GF-D8 (cell line): ENCODE results near the gene PUS1.
"Not testable (repeated sequence)": the region's sequence is repeated elsewhere in the genome, so short reads cannot be mapped to it uniquely, and the experiment has no call there.

ENCODE experiments used
- DNase-seq: peaks from one replicate; lab custom pipeline; 2025; lab: John Stamatoyannopoulos, UW

PUS1 gene

DNA sequence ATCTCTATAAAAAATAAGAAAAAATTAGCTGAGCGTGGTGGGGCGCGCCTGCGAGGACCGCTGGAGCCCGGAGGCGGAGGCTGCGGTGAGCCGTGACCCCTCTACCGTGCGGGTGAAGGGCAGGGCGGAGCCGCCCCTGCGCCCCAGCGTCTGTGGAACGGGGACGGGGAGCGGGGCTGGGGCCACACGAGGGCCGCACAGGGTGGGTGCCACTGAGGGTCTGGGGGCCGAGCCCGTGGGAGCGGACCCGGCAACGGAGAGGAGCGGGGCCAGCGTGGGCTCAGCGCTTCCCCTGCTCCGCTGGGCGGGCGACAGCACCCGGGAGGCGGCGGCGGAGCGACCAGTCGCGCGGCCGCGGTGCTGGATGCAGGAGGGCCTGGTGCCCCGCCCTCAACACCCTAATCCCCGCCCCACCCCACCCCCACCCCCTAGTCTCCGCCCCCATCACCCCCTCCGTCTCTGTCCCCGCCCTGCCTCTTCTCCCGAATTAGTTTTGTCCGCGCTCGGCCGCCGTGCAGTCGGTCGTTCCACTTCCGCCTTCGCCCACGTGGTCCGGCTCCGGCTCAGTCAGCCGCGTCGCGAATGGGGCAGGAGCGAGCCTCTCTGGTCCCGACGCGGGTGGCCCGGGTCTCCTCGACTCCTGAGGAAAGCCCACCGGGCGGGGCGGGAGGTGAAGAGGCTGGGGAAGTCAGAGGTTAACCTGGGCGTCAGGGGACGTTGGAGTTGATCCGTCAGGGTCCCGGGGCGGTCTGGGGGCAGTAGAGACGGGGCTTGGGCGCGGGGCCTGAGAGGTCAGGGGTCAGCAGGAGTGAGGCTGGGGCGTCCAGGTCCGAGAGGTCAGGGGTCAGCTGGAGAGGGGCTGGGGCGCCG is at the start of gene PUS1:
PUS1 (plus strand) TSS at position 566 of the 870 bp plus-strand sequence. CDS start 447 bp downstream, outside the sequence.
- DNase-seq = peak; percentile 66

DNA sequence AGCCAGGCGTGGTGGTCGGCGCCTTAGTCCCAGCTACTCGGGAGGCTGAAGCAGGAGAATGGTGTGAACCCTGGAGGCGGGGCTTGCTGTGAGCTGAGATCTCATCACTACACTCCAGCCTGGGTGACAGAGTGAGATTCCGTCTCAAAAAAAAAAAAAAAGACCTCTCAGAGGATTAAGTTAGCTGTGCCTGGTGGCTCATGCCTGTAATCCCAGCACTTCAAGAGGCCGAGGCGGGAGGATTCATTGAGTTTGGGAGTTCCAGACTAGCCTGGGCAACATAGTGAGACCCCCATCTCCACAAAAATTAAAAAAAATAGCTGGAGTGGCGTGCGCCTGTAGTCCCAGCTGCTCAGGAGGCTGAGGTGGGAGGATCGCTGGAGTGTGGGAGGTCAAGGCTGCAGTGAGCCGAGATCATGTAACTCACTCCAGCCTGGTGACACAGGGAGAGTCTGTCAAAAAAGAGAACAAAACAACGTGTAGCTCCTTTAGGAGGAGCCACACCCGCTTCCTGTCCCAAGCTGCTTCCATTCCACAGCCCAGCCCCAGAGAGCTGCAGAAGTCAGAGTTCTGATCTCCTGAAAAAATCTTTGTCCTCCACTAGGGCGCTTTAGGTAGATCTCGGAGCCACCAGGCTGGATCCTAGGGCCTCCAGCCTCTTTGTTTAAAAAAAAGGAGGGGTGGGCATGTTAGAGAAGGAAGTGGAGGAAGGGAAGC is 46.1 kb upstream of the PUS1 start:
- no peak for DNase-seq

DNA sequence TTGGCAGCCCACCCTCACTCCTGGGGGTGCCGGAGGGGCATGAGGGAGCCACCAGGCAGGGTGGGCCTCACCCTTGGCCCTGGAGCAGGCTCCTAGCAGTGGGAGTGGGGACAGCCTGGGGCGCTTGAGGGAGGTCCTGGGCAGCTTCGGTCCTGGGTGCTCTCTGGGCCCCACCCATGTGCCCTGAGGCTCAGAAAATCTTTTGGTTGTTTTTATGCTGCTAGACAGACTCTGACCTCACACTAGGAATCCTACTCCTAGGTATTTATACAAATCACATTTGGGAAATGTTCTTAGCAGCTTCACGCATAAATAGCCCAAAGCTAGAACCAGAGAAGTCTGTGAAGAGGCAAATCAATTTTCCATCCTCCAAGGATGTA is 45.6 kb upstream of the PUS1 start:
- DNase-seq = no peak

DNA sequence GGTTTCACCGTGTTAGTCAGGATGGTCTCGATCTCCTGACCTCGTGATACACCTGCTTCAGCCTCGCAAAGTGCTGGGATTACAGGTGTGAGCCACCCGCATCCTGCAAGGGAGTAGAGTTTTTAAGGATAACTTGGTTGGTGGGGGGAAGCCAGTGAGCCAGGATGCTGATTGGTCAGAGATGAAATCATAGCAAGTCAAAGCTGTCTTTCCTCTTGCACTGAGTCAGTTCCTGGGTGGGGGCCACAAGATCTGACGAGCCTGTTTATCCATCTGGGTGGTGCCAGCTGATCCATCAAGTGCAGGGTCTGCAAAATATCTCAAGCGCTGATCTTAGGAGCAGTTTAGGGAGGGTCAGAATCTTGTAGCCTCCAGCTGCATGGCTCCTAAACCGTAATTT is 44.0 kb upstream of the PUS1 start:
- not testable (repeated sequence) for DNase-seq

DNA sequence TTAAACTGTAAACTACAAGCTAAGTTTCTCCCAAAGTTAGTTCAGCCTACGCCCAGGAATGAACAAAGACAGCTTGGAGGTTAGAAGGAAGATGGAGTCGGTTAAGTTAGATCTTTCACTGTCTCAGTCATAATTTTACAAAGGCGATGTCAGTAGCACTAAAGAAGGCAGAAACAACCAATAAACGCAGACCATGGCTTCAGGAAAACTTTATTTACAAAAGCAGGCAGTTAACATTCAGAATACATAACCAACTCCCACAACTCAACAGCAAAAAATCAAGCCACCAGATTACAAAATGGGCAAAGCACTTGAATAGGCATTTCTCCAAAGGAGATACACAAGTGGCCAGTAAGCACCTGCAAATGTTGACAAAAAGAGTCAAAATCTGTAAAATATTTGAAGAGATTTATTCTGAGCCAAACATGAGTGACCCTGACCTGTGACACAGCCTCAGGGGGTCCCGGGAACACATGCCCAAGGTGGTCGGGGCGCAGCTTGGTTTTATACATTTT is 43.5 kb upstream of the PUS1 start:
- DNase-seq = no peak

DNA sequence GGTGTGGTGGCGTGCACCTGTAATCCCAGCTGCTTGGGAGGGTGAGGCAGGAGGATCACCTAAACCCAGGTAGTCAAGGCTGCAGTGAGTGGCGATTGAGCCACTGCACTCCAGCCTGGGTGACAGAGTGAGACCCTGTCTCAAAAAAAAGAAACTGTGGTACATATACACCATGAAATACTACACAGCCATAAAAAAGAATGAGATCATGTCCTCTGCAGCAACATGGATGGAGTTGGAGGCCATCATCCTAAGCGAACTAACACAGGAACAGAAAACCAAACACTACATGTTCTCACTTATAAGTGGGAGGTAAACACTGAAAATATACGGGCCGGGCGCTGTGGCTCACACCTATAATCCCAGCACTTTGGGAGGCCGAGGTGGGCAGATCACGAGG is 37.4 kb upstream of the PUS1 start:
- not testable (repeated sequence) for DNase-seq

DNA sequence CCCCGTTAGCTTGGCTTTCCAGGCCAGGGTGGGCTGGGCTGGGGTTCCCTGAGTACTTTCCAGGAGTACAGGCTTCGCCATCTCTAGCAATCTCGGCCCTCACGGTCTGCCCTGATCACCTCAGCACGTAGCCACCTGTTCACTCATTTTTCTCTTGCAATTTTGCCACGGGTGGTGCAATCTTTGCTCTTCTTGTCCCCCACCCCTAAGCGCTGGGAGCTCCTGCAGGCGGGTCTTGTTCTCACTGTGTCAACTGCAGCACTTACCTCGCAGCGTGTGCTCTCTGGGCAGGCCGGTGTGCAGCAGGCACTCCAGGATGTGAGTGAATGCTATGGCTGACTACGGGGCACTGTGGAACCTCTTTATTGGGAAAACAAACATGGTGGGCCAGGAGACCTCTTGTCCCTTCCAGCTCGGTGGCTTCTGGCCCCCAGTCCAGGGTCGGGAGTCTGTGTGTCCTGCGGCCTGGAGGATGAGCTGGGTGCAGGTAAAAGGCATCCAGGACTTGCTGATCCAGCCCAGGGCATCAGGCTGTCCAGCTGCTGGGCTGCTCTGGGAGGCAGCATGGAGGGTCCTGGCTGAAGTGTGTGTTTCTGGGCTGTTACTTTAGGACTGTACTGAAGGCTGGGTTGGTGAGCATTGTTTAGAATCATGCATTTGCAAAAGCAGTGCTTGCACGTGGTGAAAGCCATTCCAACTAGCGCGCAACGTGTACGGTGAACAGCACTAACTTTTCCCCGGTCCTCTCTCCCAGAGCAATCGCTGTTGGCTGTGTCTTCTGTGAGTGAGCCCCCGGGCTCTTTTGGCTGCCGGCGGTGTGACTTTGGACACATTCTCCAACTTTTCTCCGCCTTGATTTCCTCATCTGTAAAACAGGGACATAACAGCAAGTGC is 36.1 kb upstream of the PUS1 start:
- DNase-seq = no peak

DNA sequence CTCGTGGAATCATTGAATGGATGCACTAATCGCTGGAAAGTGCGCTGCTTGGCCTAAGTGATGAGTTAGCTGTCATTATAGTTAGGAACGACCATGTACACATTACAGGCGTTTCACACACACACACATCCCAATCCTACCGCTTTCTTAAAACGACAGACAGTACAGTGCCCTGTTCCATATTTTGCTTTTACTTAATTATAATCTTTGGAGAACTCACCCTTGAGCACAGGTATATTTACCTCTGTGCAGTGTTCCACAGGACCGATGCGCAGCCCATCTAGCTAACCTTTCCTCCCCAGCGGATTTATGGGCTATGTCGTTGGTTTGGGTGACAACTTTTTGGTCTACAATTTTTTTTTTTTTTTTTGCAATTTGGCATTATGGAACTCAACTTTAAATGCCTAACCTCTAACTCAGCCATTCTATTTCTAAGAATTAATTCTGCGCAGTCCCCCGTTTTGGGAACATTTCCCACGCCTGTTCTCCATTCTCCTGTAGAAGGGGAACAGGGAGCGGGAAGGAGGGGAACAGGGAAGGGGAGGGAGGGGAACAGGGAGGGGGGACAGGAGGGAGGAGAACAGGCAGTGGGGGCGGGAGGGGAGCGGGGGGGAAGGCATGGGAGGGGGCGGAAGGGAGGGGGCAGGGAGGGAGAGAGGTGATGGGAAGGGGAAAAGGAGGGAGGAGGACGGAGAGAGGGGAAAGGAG is 35.3 kb upstream of the PUS1 start:
- no peak for DNase-seq

DNA sequence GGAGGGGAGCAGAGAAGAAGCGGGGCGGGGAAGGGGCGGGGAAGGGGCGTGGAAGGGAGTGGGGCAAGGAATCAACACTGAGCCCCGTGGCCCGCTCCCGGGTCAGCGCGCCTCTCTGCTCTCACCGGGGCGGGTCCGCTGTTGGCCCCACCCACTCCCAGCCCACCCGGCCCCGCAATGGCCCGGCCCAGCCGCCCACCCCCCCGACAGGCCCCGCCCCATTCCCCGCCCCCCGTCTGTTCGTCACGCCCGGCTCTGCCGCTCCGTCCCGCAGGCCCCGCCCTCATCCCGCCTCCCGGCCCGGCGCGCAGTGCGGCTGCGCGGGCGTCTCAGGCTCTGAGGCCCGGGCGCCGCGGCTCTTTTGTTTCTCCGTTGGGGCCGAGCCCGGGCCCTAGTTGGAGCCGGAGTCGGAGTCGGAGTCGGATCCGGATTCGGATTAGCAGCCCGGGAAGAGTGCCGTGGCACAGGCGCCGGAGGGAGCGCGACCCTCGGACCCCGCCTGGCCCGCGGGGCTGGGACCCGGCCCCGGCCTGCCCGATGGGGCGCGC is 34.7 kb upstream of the PUS1 start, which contains the start of gene ULK1:
ULK1 (plus strand) TSS at position 310 of the 548 bp plus-strand sequence. CDS start 380 bp downstream, outside the sequence.
- peak; percentile 59 for DNase-seq

DNA sequence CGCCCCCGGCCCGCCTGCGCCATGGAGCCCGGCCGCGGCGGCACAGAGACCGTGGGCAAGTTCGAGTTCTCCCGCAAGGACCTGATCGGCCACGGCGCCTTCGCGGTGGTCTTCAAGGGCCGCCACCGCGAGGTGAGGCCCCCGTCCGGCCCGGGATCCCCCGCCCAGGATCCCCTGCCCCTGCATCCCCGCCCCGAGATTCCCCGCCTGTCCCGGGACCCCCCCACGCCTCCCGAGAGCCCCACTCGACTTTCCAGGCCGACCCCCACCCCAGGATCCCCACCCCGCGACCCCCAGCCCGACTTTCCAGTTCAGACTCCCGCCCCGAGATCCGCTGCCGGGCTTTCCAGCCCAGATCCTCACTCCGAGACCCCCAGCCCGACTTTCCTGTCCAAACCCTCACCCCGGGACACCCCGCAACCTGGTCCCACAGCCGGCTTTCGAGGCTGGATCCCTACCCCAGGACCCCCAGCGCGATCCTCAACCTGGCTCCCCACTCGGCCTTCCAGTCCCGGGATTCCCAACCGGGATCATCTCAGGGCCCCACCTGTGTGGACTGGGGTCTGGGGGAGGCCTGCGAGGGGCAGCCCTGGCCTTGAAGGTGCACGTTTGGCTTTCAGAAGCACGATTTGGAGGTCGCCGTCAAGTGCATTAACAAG is 34.0 kb upstream of the PUS1 start:
- DNase-seq = no peak

DNA sequence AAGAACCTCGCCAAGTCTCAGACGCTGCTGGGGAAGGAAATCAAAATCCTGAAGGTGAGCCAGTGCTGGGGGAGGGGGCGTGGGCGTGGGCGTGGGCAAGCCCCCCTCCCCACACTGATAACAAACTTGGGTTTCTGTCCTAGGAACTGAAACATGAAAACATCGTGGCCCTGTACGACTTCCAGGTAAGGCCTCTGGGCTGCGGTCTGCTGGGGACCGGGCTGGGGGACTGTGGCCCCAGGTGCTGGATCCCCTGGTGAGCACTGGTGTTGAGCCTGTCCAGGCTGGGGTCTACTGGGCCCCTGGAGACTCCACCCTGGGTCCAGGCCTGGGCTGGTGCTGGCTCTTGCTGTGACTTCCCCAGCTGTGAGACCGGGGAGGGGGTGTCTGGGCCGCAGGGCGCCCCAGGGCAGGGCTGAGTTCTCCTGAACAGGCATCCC is 33.4 kb upstream of the PUS1 start:
- no peak for DNase-seq

DNA sequence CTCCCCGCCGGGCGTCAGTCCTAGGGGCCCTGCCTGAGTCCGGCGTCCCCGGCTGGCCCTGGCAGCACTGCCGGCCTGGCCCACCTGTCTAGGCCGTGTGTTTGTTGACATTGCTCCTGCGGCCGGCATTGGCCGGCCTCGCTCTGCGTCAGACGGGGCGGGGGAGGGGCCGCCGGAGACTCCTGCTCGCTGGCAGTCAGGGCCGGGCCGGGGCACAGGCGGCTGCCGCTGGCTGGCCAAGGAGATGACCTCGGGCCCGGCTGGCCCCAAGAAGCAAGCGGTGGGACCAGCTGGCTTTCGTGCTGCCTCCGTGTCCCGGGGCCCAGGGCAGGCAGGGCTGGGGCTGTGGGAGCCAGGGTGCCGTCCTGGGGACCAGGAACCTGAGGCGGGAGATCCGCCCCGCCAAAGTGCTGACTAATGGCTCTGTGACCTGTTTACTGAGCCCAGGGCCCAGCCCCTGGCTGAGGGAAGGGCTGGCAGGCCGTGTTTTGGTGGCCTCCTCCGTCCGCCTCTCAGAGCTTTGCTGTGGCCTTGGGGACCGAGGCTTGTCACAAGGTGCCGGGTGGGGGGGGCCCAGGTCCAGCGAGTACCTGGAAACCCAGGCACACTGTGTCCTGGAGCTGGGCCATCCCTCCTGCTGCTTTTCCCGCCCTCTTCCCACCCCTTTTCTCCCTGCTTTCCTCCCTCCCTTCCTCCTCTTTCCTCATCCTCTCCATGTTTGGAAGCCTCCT is 32.8 kb upstream of the PUS1 start:
- peak; percentile 26 for DNase-seq

DNA sequence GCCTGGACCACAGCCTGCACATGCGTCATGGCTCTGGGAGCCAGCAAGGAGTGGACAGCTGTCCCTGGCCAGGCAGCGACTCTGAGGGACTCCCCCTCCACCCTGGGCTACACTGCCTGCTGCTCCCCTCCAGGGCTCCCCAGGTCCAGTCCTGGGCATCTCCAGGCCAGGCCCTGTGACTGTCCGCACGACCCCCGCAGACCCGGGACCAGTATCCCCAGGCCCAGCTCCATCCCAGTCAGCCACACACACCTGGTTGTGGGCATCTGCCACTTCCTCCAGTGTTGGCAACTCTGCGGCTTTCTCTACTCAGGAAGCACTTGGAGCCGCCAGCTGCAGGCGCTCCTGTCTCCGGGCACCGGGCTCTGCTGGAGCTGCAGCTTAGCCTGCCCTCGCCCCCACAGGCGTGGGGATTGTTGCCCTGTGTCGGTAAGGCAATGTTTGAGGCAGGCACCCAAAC is 32.2 kb upstream of the PUS1 start:
- DNase-seq = peak; percentile 75

DNA sequence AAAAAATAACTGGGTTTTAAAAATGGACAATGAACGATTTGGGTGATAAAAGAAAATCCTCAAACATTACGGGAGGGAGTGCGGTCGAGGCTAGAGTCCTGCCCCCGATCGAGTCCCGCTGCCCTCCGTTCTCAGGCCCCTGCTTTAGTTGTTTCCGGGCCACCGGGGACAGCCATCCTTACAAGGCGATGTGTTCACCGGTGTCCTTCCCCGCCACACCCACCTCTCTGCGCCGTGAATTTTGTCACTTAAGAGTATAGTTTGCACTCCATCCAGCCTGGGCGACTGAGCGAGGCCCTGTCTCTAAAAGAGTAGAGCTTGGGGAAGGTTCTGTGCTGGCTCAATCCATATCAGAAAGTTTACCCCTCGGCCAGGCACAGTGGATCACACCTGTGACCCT is 31.8 kb upstream of the PUS1 start:
- no peak for DNase-seq

DNA sequence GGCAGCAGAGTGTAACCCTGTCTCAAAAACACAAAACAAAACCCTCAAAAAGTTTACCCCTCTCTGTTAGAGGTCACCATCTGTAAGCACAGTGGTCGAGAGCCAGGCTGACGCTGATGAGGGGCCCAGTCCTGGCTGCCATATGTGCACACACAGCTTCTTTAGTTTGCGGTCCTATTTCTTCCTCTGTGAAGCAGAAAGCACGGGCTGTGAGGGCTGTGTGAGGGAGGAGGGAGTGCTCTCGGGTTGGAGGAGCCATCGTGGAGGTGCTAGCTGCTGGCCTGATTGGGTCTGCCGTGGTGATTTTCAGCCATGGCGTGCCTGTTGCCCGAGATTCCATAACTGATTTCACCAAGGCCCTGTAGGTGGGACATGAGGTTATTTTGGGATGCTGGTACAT is 31.2 kb upstream of the PUS1 start:
- no peak for DNase-seq

DNA sequence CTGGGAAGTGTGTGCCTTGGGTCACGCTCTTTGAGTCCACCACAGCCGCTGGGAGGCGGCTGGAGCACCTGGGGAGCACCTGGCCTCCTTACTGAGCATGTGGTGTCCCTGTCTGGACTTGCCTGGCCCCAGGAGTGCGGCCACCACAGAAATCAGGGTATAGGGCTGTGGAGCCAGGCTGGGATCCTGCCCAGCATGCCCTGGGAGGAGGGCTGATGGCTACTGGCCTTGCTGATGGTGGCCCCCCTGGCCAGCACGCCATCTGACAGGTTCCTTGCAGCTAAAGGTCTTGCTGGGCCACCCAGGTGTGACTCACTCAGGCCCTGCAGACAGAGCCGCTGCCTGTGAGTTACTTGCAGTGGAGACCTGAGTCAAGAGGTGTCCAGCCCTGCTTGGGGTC is 28.7 kb upstream of the PUS1 start:
- DNase-seq = no peak

DNA sequence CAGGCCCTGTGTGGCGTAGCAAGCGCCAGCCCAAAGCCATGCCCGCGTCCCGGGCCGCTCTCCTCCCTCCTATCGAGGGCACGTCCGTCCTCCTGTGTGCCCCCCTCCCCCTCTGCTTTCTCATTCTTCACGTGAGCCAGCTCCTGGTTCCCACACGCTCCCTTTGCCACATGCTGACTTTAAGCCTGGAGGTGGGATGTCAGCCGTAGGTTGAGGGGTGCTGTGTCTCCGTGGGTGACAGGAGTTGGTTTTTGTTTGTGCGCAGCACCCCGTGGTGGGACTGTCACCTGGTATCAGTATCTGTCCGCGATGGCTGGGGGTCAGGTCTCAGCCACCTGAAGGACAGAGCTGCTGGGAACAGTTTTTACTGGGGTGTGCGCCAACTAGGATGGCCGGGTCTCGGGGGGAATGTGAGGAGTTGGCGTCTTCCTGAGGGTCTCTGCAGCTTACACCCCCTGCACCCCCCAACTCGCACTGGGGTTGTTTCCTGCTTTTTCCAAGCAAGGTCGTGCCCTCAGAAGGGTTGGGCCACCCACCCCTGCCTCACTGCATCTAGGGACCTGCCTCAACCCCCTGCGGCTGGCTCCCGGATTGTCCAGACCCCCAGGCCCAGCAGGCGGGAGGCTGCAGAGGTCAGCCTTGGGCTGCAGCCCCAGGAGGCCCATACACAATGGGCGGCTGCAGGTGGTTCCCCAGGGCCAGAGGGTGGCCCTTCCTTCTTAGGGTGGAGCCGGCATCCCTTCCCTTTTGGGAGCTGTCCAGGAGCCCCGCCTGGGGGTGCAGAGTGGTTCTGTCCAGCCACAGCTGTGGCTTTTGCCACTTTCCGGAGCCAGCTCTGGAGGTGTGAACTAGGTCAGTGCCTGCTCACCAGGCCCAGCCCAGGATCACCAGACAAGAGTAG is 27.4 kb upstream of the PUS1 start:
- DNase-seq = no peak
